Measurements from ENCODE around the gene F9.

DNA sequence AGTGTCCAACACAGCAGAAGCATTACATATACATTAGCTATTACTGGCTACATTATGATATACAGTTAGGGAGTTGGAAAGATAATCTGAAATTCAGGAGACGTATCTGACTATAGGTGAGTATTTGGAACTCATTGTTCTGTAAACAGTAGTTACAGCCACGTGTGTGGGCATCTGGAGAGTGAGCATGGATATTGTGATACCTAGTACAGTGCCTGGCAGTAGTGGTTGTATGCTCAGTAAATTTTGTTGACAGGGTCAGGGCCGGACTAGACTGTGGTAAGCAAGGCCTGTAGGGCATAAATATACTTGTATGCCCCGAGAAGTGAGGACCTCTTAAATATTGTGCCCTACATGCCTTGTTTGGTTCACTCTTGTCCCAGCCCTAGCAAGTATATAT lies 2.9 kb downstream of the F9 start:
- TF ChIP-seq, protein P1, sequence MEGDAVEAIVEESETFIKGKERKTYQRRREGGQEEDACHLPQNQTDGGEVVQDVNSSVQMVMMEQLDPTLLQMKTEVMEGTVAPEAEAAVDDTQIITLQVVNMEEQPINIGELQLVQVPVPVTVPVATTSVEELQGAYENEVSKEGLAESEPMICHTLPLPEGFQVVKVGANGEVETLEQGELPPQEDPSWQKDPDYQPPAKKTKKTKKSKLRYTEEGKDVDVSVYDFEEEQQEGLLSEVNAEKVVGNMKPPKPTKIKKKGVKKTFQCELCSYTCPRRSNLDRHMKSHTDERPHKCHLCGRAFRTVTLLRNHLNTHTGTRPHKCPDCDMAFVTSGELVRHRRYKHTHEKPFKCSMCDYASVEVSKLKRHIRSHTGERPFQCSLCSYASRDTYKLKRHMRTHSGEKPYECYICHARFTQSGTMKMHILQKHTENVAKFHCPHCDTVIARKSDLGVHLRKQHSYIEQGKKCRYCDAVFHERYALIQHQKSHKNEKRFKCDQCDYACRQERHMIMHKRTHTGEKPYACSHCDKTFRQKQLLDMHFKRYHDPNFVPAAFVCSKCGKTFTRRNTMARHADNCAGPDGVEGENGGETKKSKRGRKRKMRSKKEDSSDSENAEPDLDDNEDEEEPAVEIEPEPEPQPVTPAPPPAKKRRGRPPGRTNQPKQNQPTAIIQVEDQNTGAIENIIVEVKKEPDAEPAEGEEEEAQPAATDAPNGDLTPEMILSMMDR (IDR thresholded peaks at IDR 0.05 in 2 of 3, conservative IDR thresholded peaks at IDR 0.05 in 1 of 3; ENCODE audit: borderline replicate concordance in 1 of 3, insufficient read depth in 1 of 3, low read depth in 2 of 3, low read length in 2 of 3), result no peak
- TF ChIP-seq POLR2A (IDR thresholded peaks at IDR 0.05; ENCODE audit: borderline replicate concordance, extremely low read depth, insufficient read depth, insufficient read length), result no peak
- TF ChIP-seq ELF1 (IDR thresholded peaks at IDR 0.05; ENCODE audit: borderline replicate concordance, low read depth), result no peak
- no peak for TF ChIP-seq SP1 (IDR thresholded peaks at IDR 0.05; ENCODE audit: low read depth)
- TF ChIP-seq EZH2 (IDR thresholded peaks at IDR 0.05), result no peak
- TF ChIP-seq, protein P2, sequence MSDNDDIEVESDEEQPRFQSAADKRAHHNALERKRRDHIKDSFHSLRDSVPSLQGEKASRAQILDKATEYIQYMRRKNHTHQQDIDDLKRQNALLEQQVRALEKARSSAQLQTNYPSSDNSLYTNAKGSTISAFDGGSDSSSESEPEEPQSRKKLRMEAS (IDR thresholded peaks at IDR 0.05), result no peak
- TF ChIP-seq ZNF274 (IDR thresholded peaks at IDR 0.05; ENCODE audit: low read depth, low read length), result no peak
- no peak for TF ChIP-seq TCF7L2 (IDR thresholded peaks at IDR 0.05; ENCODE audit: borderline replicate concordance, extremely low read depth, insufficient read depth, insufficient read length)
- TF ChIP-seq, protein P3, sequence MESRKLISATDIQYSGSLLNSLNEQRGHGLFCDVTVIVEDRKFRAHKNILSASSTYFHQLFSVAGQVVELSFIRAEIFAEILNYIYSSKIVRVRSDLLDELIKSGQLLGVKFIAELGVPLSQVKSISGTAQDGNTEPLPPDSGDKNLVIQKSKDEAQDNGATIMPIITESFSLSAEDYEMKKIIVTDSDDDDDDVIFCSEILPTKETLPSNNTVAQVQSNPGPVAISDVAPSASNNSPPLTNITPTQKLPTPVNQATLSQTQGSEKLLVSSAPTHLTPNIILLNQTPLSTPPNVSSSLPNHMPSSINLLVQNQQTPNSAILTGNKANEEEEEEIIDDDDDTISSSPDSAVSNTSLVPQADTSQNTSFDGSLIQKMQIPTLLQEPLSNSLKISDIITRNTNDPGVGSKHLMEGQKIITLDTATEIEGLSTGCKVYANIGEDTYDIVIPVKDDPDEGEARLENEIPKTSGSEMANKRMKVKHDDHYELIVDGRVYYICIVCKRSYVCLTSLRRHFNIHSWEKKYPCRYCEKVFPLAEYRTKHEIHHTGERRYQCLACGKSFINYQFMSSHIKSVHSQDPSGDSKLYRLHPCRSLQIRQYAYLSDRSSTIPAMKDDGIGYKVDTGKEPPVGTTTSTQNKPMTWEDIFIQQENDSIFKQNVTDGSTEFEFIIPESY (IDR thresholded peaks at IDR 0.05; ENCODE audit: extremely low read depth, insufficient replicate concordance, low read length), result no peak
- no peak for TF ChIP-seq CEBPB (IDR thresholded peaks at IDR 0.05; ENCODE audit: low read depth)
